Measurements from ENCODE around the gene REM2.

Gene REM2

DNA sequence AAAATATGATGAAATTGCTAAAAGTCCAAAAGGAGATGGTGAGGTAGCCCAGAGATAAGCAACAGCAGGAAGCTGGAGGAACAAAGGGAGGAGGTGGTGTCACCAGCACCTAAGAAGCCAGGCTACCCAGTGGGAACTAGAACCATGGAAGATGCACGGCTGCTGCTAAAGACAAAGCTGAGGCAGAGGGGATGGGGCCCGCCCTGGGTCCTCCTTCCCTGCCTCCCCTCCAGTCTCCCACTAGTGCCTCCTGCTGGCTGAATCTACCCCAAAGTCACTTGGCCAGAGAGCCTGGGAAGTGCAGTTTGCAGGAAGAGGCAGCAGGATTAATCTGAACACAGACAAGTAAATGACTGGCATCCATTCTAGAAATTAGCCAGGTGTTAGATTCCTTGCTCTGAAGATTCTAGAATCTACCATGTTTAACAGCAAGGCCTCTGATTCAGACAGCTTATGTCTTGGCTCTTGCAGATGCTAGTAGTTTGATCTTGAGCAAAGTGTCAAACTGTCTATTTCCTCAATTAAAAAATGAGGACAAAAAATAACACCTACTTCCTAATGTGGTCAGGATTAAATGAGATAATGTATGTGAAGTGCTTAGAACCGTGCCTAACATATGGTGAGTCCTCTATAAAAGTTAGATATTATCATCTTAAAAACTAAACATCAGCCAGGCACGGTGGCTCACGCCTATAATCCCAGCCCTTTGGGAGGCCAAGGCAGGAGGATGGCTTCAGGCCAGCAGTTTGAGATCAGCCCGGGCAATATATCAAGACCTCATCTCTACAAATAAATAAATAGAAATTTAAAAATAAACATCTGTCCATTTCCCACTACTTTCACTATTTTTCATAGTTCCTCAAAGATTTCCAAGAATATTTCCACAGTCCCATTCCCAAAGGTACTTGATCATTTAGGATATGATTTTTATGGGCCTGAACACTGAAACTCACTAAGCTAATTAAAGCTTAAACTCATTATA, 17.3 kb upstream of the REM2 start:
- H3K9me3 ChIP-seq (ENCODE audit: low read depth, low read length): no peaks in the 10 kb centered on the region
- TF ChIP-seq EZH2 (IDR thresholded peaks at IDR 0.05) (no peak), FOXP2 (optimal IDR thresholded peaks at IDR 0.05; ENCODE audit: control extremely low read depth, extremely low read length, insufficient read depth) (no peak), POLR2AphosphoS5 (IDR thresholded peaks at IDR 0.05; ENCODE audit: borderline replicate concordance, low read depth, low read length) (no peak)
- no peak for DNase-seq (ENCODE audit: low read depth, low spot score)
- H3K27ac ChIP-seq: no peak overlapping the region; the same call in 1 of the 2 replicates
- H3K36me3 ChIP-seq (ENCODE audit: insufficient read depth, low read length): no peaks in the 10 kb centered on the region
- no peak overlapping the region for H3K9ac ChIP-seq (ENCODE audit: insufficient read length)
- no peak overlapping the region for H3K4me3 ChIP-seq

- Histone ChIP-seq H3K4me3 (no peak overlapping the region), H3K9ac (ENCODE audit: insufficient read length) (no peak overlapping the region), H3K27ac (no peak overlapping the region), H3K9me3 (ENCODE audit: low read depth, low read length) (no peaks in the 10 kb centered on the region), H3K36me3 (ENCODE audit: insufficient read depth, low read length) (no peaks in the 10 kb centered on the region)
- DNase-seq (ENCODE audit: low read depth, low spot score): no peak
- no peak for TF ChIP-seq FOXP2 (optimal IDR thresholded peaks at IDR 0.05; ENCODE audit: control extremely low read depth, extremely low read length, insufficient read depth)
- no peak for TF ChIP-seq EZH2 (IDR thresholded peaks at IDR 0.05)
- TF ChIP-seq POLR2AphosphoS5 (IDR thresholded peaks at IDR 0.05; ENCODE audit: borderline replicate concordance, low read depth, low read length): no peak
Measured at GRCh38 chr14:22866874-22867273, 16.1 kb upstream of the REM2 start.

- DNase-seq (ENCODE audit: low read depth, low spot score): no peak
- Histone ChIP-seq H3K36me3 (ENCODE audit: insufficient read depth, low read length) (no peaks in the 10 kb centered on the region), H3K4me3 (peak overlapping the region; percentile 88), H3K9me3 (ENCODE audit: low read depth, low read length) (no peaks in the 10 kb centered on the region), H3K9ac (ENCODE audit: insufficient read length) (peak overlapping the region; percentile 57), H3K27ac (peak overlapping the region; percentile 88)
- no peak for TF ChIP-seq EZH2 (IDR thresholded peaks at IDR 0.05)
- no peak for TF ChIP-seq POLR2AphosphoS5 (IDR thresholded peaks at IDR 0.05; ENCODE audit: borderline replicate concordance, low read depth, low read length)
- no peak for TF ChIP-seq FOXP2 (optimal IDR thresholded peaks at IDR 0.05; ENCODE audit: control extremely low read depth, extremely low read length, insufficient read depth)
Measured at GRCh38 chr14:22870811-22871223, 12.2 kb upstream of the REM2 start.

DNA sequence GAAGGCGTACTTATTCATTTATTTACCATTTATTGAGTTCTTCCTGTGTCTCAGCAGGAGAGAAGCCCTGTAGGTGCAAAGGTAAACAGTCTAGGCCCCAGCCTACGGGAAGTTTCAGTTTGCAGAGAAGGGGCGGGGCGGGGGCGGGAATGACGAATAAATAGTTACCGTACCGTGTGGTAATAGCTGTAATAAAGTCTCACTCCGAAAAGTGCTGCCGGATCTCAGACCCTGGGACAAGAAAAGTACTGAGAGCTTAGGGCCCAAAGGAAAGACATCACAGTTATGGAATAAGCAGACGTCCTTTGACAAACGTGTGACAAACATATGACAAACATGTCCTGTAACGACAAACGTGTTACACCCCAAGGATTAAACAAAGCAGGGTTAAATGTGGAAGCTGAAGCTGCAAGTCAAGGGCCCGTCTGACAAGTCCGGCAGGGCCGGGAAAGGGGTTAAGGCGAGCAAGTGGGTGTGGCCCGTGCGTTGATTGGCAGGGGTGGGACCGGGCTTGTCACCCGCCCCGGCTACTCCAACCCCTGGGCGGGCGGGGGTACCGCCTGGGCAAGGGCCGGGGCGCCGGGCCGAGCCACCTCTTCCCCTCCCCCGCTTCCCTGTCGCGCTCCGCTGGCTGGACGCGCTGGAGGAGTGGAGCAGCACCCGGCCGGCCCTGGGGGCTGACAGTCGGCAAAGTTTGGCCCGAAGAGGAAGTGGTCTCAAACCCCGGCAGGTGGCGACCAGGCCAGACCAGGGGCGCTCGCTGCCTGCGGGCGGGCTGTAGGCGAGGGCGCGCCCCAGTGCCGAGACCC, 11.6 kb upstream of the REM2 start, which contains the start of gene LRP10:
Gene LRP10 (plus strand): TSS at position 517 of the 809 bp plus-strand sequence. CDS start 564 bp downstream, outside the sequence.
- H3K36me3 ChIP-seq (ENCODE audit: insufficient read depth, low read length): no peaks in the 10 kb centered on the region
- TF ChIP-seq FOXP2 (optimal IDR thresholded peaks at IDR 0.05; ENCODE audit: control extremely low read depth, extremely low read length, insufficient read depth): peak; percentile 62
- no peak for TF ChIP-seq POLR2AphosphoS5 (IDR thresholded peaks at IDR 0.05; ENCODE audit: borderline replicate concordance, low read depth, low read length)
- TF ChIP-seq EZH2 (IDR thresholded peaks at IDR 0.05): no peak
- peak within 1 kb of the TSS; percentile 57 for H3K9ac ChIP-seq (ENCODE audit: insufficient read length)
- H3K9me3 ChIP-seq (ENCODE audit: low read depth, low read length): no peaks in the 10 kb centered on the region
- H3K27ac ChIP-seq: peak within 1 kb of the TSS; percentile 88
- H3K4me3 ChIP-seq: peak within 1 kb of the TSS; percentile 88
- DNase-seq (ENCODE audit: low read depth, low spot score): no peak

- peak; percentile 35 for DNase-seq (ENCODE audit: low read depth, low spot score)
- no peak for TF ChIP-seq EZH2 (IDR thresholded peaks at IDR 0.05)
- no peak for TF ChIP-seq FOXP2 (optimal IDR thresholded peaks at IDR 0.05; ENCODE audit: control extremely low read depth, extremely low read length, insufficient read depth)
- no peak for TF ChIP-seq POLR2AphosphoS5 (IDR thresholded peaks at IDR 0.05; ENCODE audit: borderline replicate concordance, low read depth, low read length)
- H3K27ac ChIP-seq: no peak overlapping the region
Measured at GRCh38 chr14:22872033-22872832, 10.8 kb upstream of the REM2 start.

DNA sequence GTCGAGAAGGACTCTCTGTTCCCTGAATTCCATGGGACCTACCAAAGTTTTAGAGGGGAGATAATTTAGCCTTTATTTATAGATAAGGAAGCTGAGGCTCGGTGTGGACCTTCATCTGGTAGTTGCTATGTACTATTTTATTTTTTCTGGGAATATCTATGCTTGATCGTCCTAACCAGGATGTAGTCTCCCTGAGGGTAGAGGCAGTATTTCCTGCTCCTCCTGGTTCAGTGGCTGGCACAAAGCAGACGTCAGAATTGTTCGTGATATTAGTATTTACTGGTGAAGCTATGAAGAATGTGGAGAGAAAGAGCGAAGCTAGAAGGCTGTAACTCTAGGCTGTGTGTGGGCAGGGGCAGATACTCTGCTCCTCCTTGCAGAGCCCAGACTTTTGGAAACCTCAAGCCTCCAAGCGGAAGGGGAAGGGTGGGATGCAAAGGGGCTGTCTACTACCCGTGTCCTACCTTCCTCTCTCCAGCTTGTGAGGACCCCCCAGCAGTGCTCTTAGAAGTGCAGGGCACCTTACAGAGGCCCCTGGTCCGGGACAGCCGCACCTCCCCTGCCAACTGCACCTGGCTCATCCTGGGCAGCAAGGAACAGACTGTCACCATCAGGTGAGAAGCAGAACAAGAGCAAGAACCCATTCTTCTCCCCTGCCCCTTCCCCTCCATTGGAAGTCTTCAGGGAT, 10.0 kb upstream of the REM2 start:
- H3K4me3 ChIP-seq: peak overlapping the region; percentile 88
- no peaks in the 10 kb centered on the region for H3K36me3 ChIP-seq (ENCODE audit: insufficient read depth, low read length)
- TF ChIP-seq POLR2AphosphoS5 (IDR thresholded peaks at IDR 0.05; ENCODE audit: borderline replicate concordance, low read depth, low read length): no peak
- no peak for TF ChIP-seq EZH2 (IDR thresholded peaks at IDR 0.05)
- no peak for TF ChIP-seq FOXP2 (optimal IDR thresholded peaks at IDR 0.05; ENCODE audit: control extremely low read depth, extremely low read length, insufficient read depth)
- H3K9me3 ChIP-seq (ENCODE audit: low read depth, low read length): no peaks in the 10 kb centered on the region
- DNase-seq (ENCODE audit: low read depth, low spot score): no peak
- H3K9ac ChIP-seq (ENCODE audit: insufficient read length): peak overlapping the region; percentile 55
- 0 out of 2 replicates have a peak overlapping the region, but pooled peaks have one; percentile 26 for H3K27ac ChIP-seq

More at GRCh38 chr14:22872033-22872832, 10.8 kb upstream of the REM2 start:
- H3K9me3 ChIP-seq (ENCODE audit: low read depth, low read length): no peaks in the 10 kb centered on the region
- peak overlapping the region; percentile 57 for H3K9ac ChIP-seq (ENCODE audit: insufficient read length)
- H3K4me3 ChIP-seq: peak overlapping the region; percentile 88
- no peaks in the 10 kb centered on the region for H3K36me3 ChIP-seq (ENCODE audit: insufficient read depth, low read length)

All from SK-N-MC (cell line).